Testis (tissue), 3 donors: ENCODE measurements around the gene STAT4. TPM values are rescaled to one million over a fixed set of nuclear protein-coding genes. Genes with fewer than 3 reads are reported as not detected.

Experiments
- DNase-seq: peaks from one replicate; pipeline ENCODE4 v3.0.0-alpha.2; 2019
- H3K27ac ChIP-seq, 2 donors: fragments of 200-600 bp; sonication (generic); one replicate each; pipeline ENCODE4 v1.5.1; 2019
- H3K27me3 ChIP-seq: fragments of 200-600 bp; sonication (generic); one replicate; pipeline ENCODE4 v1.5.1; 2019
- H3K36me3 ChIP-seq: fragments of 200-600 bp; sonication (generic); one replicate; pipeline ENCODE4 v1.5.1; 2017; ENCODE audit warnings: low read depth; ENCODE audit errors: missing control alignments
- H3K4me1 ChIP-seq: fragments of 200-600 bp; sonication (generic); one replicate; pipeline ENCODE4 v1.5.1; 2019
- H3K4me3 ChIP-seq, 2 donors: fragments of 200-600 bp; sonication (generic); one replicate each; pipeline ENCODE4 v1.5.1; 2017 to 2019
- H3K9me3 ChIP-seq: fragments of 200-600 bp; sonication (generic); one replicate; pipeline ENCODE4 v1.5.1; 2017
- POLR2A ChIP-seq: fragments of 450-650 bp; IDR thresholded peaks from one replicate; pipeline ENCODE4 v1.6.1; 2017; ENCODE audit warnings: antibody characterized with exemption, mild to moderate bottlenecking, moderate library complexity
- WGBS, 2 donors: methylation state at CpG; one replicate each; pipeline ENCODE4 v1.1.5; 2018; 5-methylcytosine and 5-hydroxymethylcytosine counted together
- intact Hi-C: fragments of 100-400 bp; cut with DNase I; formaldehyde crosslinking; loops from one replicate; pipeline ENCODE4 v1.15.1; 2023; ENCODE audit warnings: low total_unique reads
- polyA plus RNA-seq: library from polyadenylated mRNA; stranded (reverse); fragments of 350-450 nt; fragmentation: Illumina TruSeq; extraction: RNeasy Lipid Tissue Mini Kit (QIAGEN cat#74804); gene quantifications from one replicate; pipeline ENCODE4 v1.2.3, GENCODE V29; 2014; ENCODE audit warnings: low read depth, low replicate concordance; ENCODE audit not compliant: insufficient read depth
- total RNA-seq, 2 donors: library from RNA; depleted of rRNA; stranded (reverse); fragments of >200 nt; gene quantifications; one replicate each; pipeline ENCODE4 v1.2.3, GENCODE V29; 2016
- TF ChIP-seq, protein P1 (sequence below), 3 experiments: fragments of 450-650 bp in 2 of 3; fragments of 200-600 bp in 1 of 3; sonication (generic) in 1 of 3; IDR thresholded peaks; one replicate each; pipeline ENCODE4 v1.5.1; 2016 to 2019; ENCODE audit warnings: antibody characterized with exemption in 3 of 3, mild to moderate bottlenecking in 2 of 3, moderate library complexity in 1 of 3

STAT4 gene
- total and polyA plus RNA-seq, 3 donors from 2014 or later: 23.0 to 59.4 (median 36.4) TPM

DNA sequence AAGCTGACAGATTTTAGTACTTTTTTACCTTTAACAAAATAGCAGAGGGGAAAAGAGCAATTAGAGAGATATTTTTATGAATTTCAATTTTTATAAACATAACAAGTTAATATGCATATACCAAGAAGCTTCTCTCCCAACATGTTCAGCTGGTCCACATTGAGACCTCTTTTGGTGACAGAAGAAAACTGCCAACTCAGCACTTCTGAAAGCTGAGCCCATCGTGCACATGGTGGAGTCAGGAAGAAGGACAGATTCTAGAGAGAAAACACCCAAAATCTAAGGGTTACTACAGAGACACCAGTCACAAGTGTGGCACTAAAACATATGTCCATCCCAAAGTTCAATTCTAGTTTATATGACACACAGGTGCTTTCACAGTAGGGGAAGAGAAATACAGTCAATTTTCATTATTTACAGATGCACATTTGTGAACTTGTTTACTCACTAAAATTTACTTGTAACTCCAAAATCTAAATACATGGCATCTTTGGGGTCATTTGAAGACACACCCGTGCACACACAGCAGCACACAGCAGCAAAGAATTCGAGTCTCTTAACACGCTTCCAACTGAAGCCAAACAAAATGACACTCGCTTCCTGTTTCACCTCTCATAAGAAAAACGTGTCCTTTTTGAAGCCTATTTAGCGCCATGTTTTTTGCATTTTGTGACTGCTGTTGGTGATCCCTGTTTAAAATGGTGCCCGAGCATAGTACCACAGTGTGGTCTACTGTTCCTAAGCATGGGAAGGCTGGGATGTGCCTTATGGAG, 168.3 kb downstream of the STAT4 start:
- H3K27me3 ChIP-seq: no peaks in the 10 kb centered on the region
- 93 to 94% methylated on average over 8 of the region's 8 CpGs for WGBS, 2 donors
- no peaks in the 10 kb centered on the region for H3K36me3 ChIP-seq
- intact Hi-C loops: no loop called here
- H3K9me3 ChIP-seq: no peaks in the 10 kb centered on the region
- no peak for DNase-seq
- no peak overlapping the region for H3K4me3 ChIP-seq
- TF ChIP-seq, protein P1, sequence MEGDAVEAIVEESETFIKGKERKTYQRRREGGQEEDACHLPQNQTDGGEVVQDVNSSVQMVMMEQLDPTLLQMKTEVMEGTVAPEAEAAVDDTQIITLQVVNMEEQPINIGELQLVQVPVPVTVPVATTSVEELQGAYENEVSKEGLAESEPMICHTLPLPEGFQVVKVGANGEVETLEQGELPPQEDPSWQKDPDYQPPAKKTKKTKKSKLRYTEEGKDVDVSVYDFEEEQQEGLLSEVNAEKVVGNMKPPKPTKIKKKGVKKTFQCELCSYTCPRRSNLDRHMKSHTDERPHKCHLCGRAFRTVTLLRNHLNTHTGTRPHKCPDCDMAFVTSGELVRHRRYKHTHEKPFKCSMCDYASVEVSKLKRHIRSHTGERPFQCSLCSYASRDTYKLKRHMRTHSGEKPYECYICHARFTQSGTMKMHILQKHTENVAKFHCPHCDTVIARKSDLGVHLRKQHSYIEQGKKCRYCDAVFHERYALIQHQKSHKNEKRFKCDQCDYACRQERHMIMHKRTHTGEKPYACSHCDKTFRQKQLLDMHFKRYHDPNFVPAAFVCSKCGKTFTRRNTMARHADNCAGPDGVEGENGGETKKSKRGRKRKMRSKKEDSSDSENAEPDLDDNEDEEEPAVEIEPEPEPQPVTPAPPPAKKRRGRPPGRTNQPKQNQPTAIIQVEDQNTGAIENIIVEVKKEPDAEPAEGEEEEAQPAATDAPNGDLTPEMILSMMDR (IDR thresholded peaks at IDR 0.05): no peak
- no peak for TF ChIP-seq POLR2A
- H3K27ac ChIP-seq: no peak overlapping the region
- peaks cover 10% of the 10 kb centered on the region for H3K4me1 ChIP-seq

DNA sequence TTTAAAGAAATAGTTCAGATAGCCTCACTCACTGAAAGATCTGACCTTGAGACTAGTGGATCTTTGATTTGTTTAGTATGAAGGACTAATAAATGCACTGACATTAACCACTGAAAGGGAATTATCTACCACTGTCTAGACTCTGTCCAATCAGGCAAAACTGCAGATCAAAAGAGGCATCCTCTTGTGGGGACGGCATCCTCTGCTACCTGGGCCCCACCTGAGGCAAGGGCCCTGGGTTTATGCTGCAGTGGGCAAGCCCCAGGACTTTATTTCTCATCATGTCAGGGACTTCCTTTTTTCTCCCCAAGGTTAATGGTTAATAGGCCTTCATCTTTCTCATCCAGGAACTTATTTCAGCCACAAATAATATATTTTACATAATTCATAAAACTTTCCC, 169.1 kb downstream of the STAT4 start:
- H3K36me3 ChIP-seq: no peaks in the 10 kb centered on the region
- H3K4me3 ChIP-seq: no peak overlapping the region
- intact Hi-C loops: no loop called here
- 96 to 100% methylated on average over 1 of the region's 1 CpG for WGBS, 2 donors
- H3K27ac ChIP-seq: no peak overlapping the region
- no peak for TF ChIP-seq POLR2A
- TF ChIP-seq, protein P1 (IDR thresholded peaks at IDR 0.05): no peak
- no peak for DNase-seq
- H3K27me3 ChIP-seq: no peaks in the 10 kb centered on the region
- no peaks in the 10 kb centered on the region for H3K9me3 ChIP-seq
- H3K4me1 ChIP-seq: peaks cover 10% of the 10 kb centered on the region

DNA sequence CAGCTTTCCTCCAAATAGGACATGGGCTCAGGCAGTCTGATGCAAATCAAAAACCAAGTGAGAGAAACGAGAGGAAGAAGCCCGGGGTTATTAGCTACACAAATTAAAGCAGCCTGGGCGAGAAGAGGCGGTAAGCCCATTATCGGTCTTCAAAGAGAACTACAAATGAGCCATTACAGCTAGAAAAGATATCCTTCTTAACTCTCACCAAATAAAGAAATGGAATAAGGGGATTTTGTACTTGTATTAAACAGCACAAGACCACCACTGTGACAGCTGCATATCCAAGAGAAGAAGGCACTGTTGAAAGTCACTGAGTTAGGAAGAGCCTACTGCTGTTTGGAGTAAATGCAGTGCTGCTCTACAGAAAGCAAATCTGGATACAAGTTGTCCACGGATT, 169.5 kb downstream of the STAT4 start:
- Histone ChIP-seq H3K36me3 (no peaks in the 10 kb centered on the region), H3K4me1 (peaks cover 10% of the 10 kb centered on the region), H3K9me3 (no peaks in the 10 kb centered on the region), H3K4me3 (no peak overlapping the region), H3K27ac (no peak overlapping the region), H3K27me3 (no peaks in the 10 kb centered on the region)
- TF ChIP-seq POLR2A: no peak
- TF ChIP-seq, protein P1 (IDR thresholded peaks at IDR 0.05): no peak
- 83 to 90% methylated on average over 6 of the region's 6 CpGs for WGBS, 2 donors
- intact Hi-C loops: no loop called here
- DNase-seq: no peak

DNA sequence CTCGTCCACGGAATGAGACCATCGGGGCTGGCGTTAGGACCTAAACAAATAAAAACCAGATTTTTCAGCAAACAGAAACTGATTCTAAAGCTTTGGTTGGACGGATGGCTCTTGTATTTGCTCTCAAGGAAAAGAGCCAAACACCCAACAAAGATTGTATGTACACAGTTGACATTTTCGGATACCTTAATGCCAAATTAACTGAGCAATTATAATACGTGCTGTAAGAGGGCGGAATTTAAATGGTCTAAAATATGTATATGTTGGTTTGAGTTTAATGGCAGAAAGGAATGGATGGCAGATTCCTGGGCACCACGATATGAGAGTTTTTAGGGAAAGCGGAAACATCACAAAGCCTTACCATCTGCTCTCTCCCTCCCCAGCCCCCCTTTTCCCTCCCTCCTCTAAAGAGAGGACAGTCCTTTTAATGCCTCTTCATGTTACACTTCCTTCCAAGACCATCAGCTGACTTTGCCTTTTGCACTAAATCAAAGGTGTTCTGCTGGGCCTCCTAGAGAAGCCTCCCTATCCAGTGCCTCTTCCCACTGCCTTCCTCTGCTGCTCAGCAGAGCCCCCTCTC, 170.1 kb downstream of the STAT4 start:
- Histone ChIP-seq H3K36me3 (no peaks in the 10 kb centered on the region), H3K27ac (peak overlapping the region in 1 of 2 donors; percentile 11), H3K4me1 (peaks cover 10% of the 10 kb centered on the region), H3K9me3 (no peaks in the 10 kb centered on the region), H3K4me3 (no peak overlapping the region), H3K27me3 (no peaks in the 10 kb centered on the region)
- no peak for TF ChIP-seq POLR2A
- TF ChIP-seq, protein P1 (IDR thresholded peaks at IDR 0.05): no peak
- intact Hi-C loops: no loop called here
- DNase-seq: no peak
- WGBS, 2 donors: 63 to 66% methylated on average over 10 of the region's 10 CpGs
